ENCODE measurements around the gene ZNF77. TPM values are rescaled to one million over a fixed set of nuclear protein-coding genes. Genes with fewer than 3 reads are reported as not detected.
A peak's percentile ranks its signal among the peaks of the same experiment; 100 is the strongest.

Gene ZNF77
- polyA plus RNA-seq, 1 of the 3 experiments (the other 2 are of a cell fraction), result 4.4 TPM

GRCh38 chr19:2982983-2983350 lies 38.2 kb upstream of the ZNF77 start (continued):
- TF ChIP-seq MXI1 (IDR thresholded peaks at IDR 0.05; ENCODE audit: low read depth, low read length) (peak; percentile 53; the same call in 1 of the 2 replicates), USF2 (IDR thresholded peaks at IDR 0.05; ENCODE audit: borderline replicate concordance, low read depth, low read length) (no peak), TCF12 (IDR thresholded peaks at IDR 0.05) (peak; percentile 97), TAF1 (IDR thresholded peaks at IDR 0.05; ENCODE audit: borderline replicate concordance, low read depth, low read length) (peak; percentile 30; the same call in 1 of the 2 replicates), JUND (IDR thresholded peaks at IDR 0.05) (no peak; the same call in 1 of the 2 replicates), SMC3 (IDR thresholded peaks at IDR 0.05; ENCODE audit: low read depth, low read length) (no peak), FOSL2 (IDR thresholded peaks at IDR 0.05; ENCODE audit: borderline replicate concordance, low read depth) (peak; percentile 56; the same call in 1 of the 2 replicates), MAX (IDR thresholded peaks at IDR 0.05; ENCODE audit: low read depth) (peak; percentile 51; the same call in 1 of the 2 replicates), PBX3 (IDR thresholded peaks at IDR 0.05) (peak; percentile 76), RCOR1 (IDR thresholded peaks at IDR 0.05; ENCODE audit: low read length) (peak; percentile 93), GABPA (IDR thresholded peaks at IDR 0.05; ENCODE audit: low read depth) (no peak), RXRA (IDR thresholded peaks at IDR 0.05; ENCODE audit: borderline replicate concordance, low read depth) (0 out of 2 replicates have a peak, but pooled peaks have one; percentile 48), MEF2A (IDR thresholded peaks at IDR 0.05; ENCODE audit: borderline replicate concordance, low read depth) (no peak), RFX5 (IDR thresholded peaks at IDR 0.05; ENCODE audit: low read length) (no peak)

- Histone ChIP-seq H3K4me1 (ENCODE audit: control insufficient read depth in 1 of 2, insufficient read depth in 2 of 2, low read depth in 1 of 2, low read length in 1 of 2) (peaks cover 13 to 25% of the 10 kb centered on the region in 2 experiments; a peak in 3 of 4 replicates), H3K4me2 (peak overlapping the region; percentile 75; the same call in 1 of the 2 replicates), H4K20me1 (ENCODE audit: insufficient read depth) (no peaks in the 10 kb centered on the region), H3K4me3 (ENCODE audit: low read depth in 2 of 2, low read length in 1 of 2) (no peak overlapping the region), H2AFZ (ENCODE audit: low read depth) (no peak overlapping the region; the same call in 1 of the 2 replicates), H3K36me3 (replicated peaks in 1 of 2; ENCODE audit: control insufficient read depth in 1 of 2, insufficient read depth in 2 of 2, low read length in 1 of 2) (no peaks in the 10 kb centered on the region), H3K79me2 (ENCODE audit: insufficient read depth) (no peaks in the 10 kb centered on the region), H3K9me3 (no peaks in the 10 kb centered on the region), H3K9ac (no peak overlapping the region), H3K9me2 (no peaks in the 10 kb centered on the region), H3K27me3 (ENCODE audit: insufficient read depth) (no peaks in the 10 kb centered on the region), H3K27ac (ENCODE audit: low read depth in 2 of 2, low read length in 1 of 2) (peak overlapping the region; percentile 41 to 53; a peak in 3 of 4 replicates), H3F3A (replicated peaks; ENCODE audit: insufficient read depth) (peaks cover 16% of the 10 kb centered on the region)
- TF ChIP-seq USF1 (IDR thresholded peaks at IDR 0.05; ENCODE audit: borderline replicate concordance, low read depth) (no peak), EP300 (IDR thresholded peaks at IDR 0.05; ENCODE audit: borderline replicate concordance in 1 of 2, low read depth in 1 of 2, low read length in 1 of 2) (no peak)
- no peak for DNase-seq
- 37% methylated on average over 8 of the region's 8 CpGs for WGBS (ENCODE audit: low lambda C conversion rate)
- ChIA-PET CTCF (interaction anchor here (0.6 to 2.8 kb wide), 8 partner anchors 9 to 1746 kb away, joined by 3 to 8 read pairs (median 4); no protein-coding TSS in a partner anchor), POLR2A (interaction anchor here (0.6 to 3.5 kb wide), 4 partner anchors 12 to 80 kb away, joined by 3 to 21 read pairs (median 4); partner anchors contain the start of gene TLE5)
Measured at GRCh38 chr19:2982561-2982960, 37.8 kb upstream of the ZNF77 start.
